K562 (cell line): ENCODE data around the gene SYT14. TPM values are rescaled to one million over a fixed set of nuclear protein-coding genes. Genes with fewer than 3 reads are reported as not detected.

Source experiments
- ATAC-seq: fragments of 200-7000 bp; cut with Tn5 transposase; 3 replicates; pipeline ENCODE4 v1.9.1; 2020; ENCODE audit warnings: moderate library complexity
- BruUV-seq: library from RNA; stranded (reverse); fragments of 400-500 nt; replicated peaks from 2 replicates; lab custom pipeline; 2021; lab: Mats Ljungman, UMichigan
- CTCF ChIA-PET: fragments of 300-600 bp; formaldehyde crosslinking; extraction: SDS; loops from one replicate; lab custom pipeline; 2021; ENCODE audit warnings: low intra/inter-chr PET ratio; lab: Yijun Ruan, JAX
- POLR2A ChIA-PET: fragments of 300-600, 350-650 bp; sonication (Branson Sonifier 250); formaldehyde crosslinking; extraction: SDS; loops from one replicate; lab custom pipeline; 2021; ENCODE audit warnings: antibody characterized with exemption, inconsistent platforms; lab: Yijun Ruan, JAX
- DNase-seq, 4 experiments: peaks; one replicate each; pipeline versions ENCODE4 v3.0.0 to v3.0.0-alpha.2; 2011 to 2018; ENCODE audit warnings: low spot score in 3 of 4, mixed read lengths in 3 of 4; ENCODE audit errors: extremely low read depth in 1 of 4
- FAIRE-seq: peaks from 2 replicates; lab custom pipeline; 2011; peaks lifted over from hg19 to GRCh38; lab: Jason Lieb, UNC
- H2AFZ ChIP-seq: 2 replicates; pipeline ENCODE4 v1.6.0; 2011; ENCODE audit warnings: low read depth, low read length, control low read depth, inconsistent platforms
- H3K27ac ChIP-seq: fragments of 200-600 bp; 3 replicates; pipeline ENCODE4 v1.8.0; 2011; ENCODE audit warnings: low read depth, mild to moderate bottlenecking, control low read depth, inconsistent platforms, low read length, moderate library complexity, mixed read lengths; ENCODE audit errors: extremely low read depth
- H3K27me3 ChIP-seq, 2 experiments: fragments of 300-600 bp in 1 of 2; 2 replicates in 1 of 2; 3 replicates in 1 of 2; pipeline versions ENCODE4 v1.6.0 to v1.8.0; 2011; ENCODE audit warnings: inconsistent platforms in 2 of 2, low read length in 2 of 2, mild to moderate bottlenecking in 1 of 2, mixed read lengths in 1 of 2, moderate library complexity in 1 of 2; ENCODE audit not compliant: control insufficient read depth in 2 of 2, insufficient read depth in 2 of 2
- H3K36me3 ChIP-seq: fragments of 300-600 bp; 3 replicates; pipeline ENCODE4 v1.8.0; 2011; ENCODE audit warnings: mild to moderate bottlenecking, low read length, inconsistent platforms; ENCODE audit not compliant: control insufficient read depth, insufficient read depth
- H3K4me1 ChIP-seq, 2 experiments: fragments of 200-600 bp in 1 of 2; replicated peaks in 1 of 2; 2 replicates in 1 of 2; 3 replicates in 1 of 2; pipeline versions ENCODE4 v1.5.1 to v1.8.0; 2011; ENCODE audit warnings: inconsistent platforms in 2 of 2, low read length in 2 of 2, mild to moderate bottlenecking in 1 of 2, mixed read lengths in 1 of 2, moderate library complexity in 1 of 2; ENCODE audit not compliant: control insufficient read depth in 2 of 2, insufficient read depth in 2 of 2
- H3K4me2 ChIP-seq: 2 replicates; pipeline ENCODE4 v1.6.1; 2011; ENCODE audit warnings: low read length, control low read depth, inconsistent platforms, mixed read lengths; ENCODE audit not compliant: insufficient read depth
- H3K4me3 ChIP-seq: fragments of 200-600 bp; sonication (generic), shearing (Covaris generic); 2 replicates; pipeline ENCODE4 v1.5.1; 2016; ENCODE audit warnings: control low read depth, inconsistent platforms
- H3K79me2 ChIP-seq: fragments of 200-600 bp; 3 replicates; pipeline ENCODE4 v1.8.0; 2011; ENCODE audit warnings: low read length, inconsistent platforms; ENCODE audit not compliant: control insufficient read depth, insufficient read depth
- H3K9ac ChIP-seq, 2 experiments: 2 replicates each; pipeline versions ENCODE4 v1.6.0 to v1.6.1; 2011; ENCODE audit warnings: low read depth in 2 of 2, low read length in 2 of 2, control low read depth in 1 of 2, inconsistent platforms in 1 of 2, mild to moderate bottlenecking in 1 of 2, mixed read lengths in 1 of 2; ENCODE audit not compliant: insufficient read depth in 1 of 2
- H3K9me1 ChIP-seq: one replicate; pipeline ENCODE4 v1.6.0; 2011; ENCODE audit warnings: inconsistent platforms, mild to moderate bottlenecking, low read length, moderate library complexity; ENCODE audit not compliant: control insufficient read depth, insufficient read depth
- H3K9me3 ChIP-seq: replicated peaks from 2 replicates; pipeline ENCODE4 v1.5.1; 2011; ENCODE audit warnings: low read depth, low read length, inconsistent platforms; ENCODE audit not compliant: control insufficient read depth, insufficient read depth
- H4K20me1 ChIP-seq: replicated peaks from 2 replicates; pipeline ENCODE4 v1.6.1; 2011; ENCODE audit warnings: low read length, inconsistent platforms, mixed read lengths; ENCODE audit not compliant: control insufficient read depth, insufficient read depth
- CXXC5 ChIP-seq: fragments of 250-450 bp; sonication (Bioruptor Pico); IDR thresholded peaks from 2 replicates; pipeline ENCODE4 v1.8.0; 2022; ENCODE audit warnings: inconsistent platforms, mild to moderate bottlenecking, moderate library complexity
- HOMEZ ChIP-seq: fragments of 250-450 bp; sonication (Bioruptor Pico); IDR thresholded peaks from 2 replicates; pipeline ENCODE4 v1.4.0; 2020; ENCODE audit warnings: mild to moderate bottlenecking, moderate library complexity
- ID3 ChIP-seq, 2 experiments: fragments of 250-450 bp in 1 of 2; fragments of 450-650 bp in 1 of 2; sonication (Bioruptor Pico) in 1 of 2; IDR thresholded peaks; 2 replicates each; pipeline versions ENCODE4 v1.6.1 to v1.8.0; 2016 to 2021; ENCODE audit warnings: mild to moderate bottlenecking in 2 of 2, moderate library complexity in 2 of 2, missing compliant biosample characterization in 1 of 2, missing genetic modification characterization in 1 of 2
- SMARCE1 ChIP-seq: fragments of 450-650 bp; IDR thresholded peaks from 2 replicates; pipeline ENCODE4 v1.7.1; 2016; ENCODE audit warnings: mild to moderate bottlenecking
- TBL1XR1 ChIP-seq, 2 experiments: IDR thresholded peaks; 2 replicates each; pipeline ENCODE4 v1.6.1; 2012; ENCODE audit warnings: improper control_type of control experiment in 2 of 2, low read length in 2 of 2, mild to moderate bottlenecking in 1 of 2
- TEAD2 ChIP-seq: fragments of 450-650 bp; IDR thresholded peaks from 2 replicates; pipeline ENCODE4 v1.6.1; 2016; ENCODE audit warnings: missing genetic modification characterization, control low read depth, missing compliant biosample characterization
- ZNF512 ChIP-seq: IDR thresholded peaks from 2 replicates; pipeline ENCODE4 v1.6.1; 2016; ENCODE audit warnings: missing genetic modification characterization, missing compliant biosample characterization
- ZZZ3 ChIP-seq: fragments of 450-650 bp; IDR thresholded peaks from 2 replicates; pipeline ENCODE4 v1.6.1; 2016; ENCODE audit warnings: antibody characterized with exemption, mild to moderate bottlenecking, moderate library complexity
- WGBS: fragments of 100-300 bp; shearing (Covaris generic); methylation state at CpG from one replicate; pipeline ENCODE4 v1.1.6; 2016; ENCODE audit warnings: low coverage, mixed read lengths; ENCODE audit not compliant: insufficient coverage; ENCODE audit errors: missing lambda C conversion rate; 5-methylcytosine and 5-hydroxymethylcytosine counted together
- in situ Hi-C: fragments of 300-500 bp; cut with MboI; formaldehyde crosslinking; loops from 4 replicates; pipeline ENCODE4 v1.15.0; 2018; ENCODE audit warnings: inconsistent platforms, mixed read lengths
- intact Hi-C: fragments of 100-400 bp; cut with micrococcal nuclease; formaldehyde crosslinking; loops from 2 replicates; pipeline ENCODE4 v1.14.2; 2022
- polyA plus RNA-seq, 8 experiments: library from polyadenylated mRNA; depleted of rRNA in 4 of 8; stranded (reverse) in 5 of 8; unstranded in 3 of 8; fragments of >200 nt; fragmentation: Nextera tagmentation in 2 of 8; fragmentation: Illumina TruSeq in 1 of 8; extraction: Ambion mirVana in 2 of 8; extraction: Trizol in 1 of 8; gene quantifications; 2 replicates each; pipeline versions ENCODE4 v1.2.1 to v1.2.3, GENCODE V29; 2011 to 2014; ENCODE audit warnings: inconsistent platforms in 1 of 8, missing spikeins in 1 of 8
- total RNA-seq, 7 experiments: library from RNA; depleted of rRNA in 6 of 7; stranded (reverse); fragments of >200 nt in 6 of 7; fragmentation: Illumina TruSeq in 2 of 7; extraction: Trizol in 2 of 7; gene quantifications; 2 replicates each; pipeline versions ENCODE4 v1.2.1 to v1.2.3, GENCODE V29; 2011 to 2021; ENCODE audit warnings: low replicate concordance in 1 of 7

The SYT14 gene
- total and polyA plus RNA-seq, 9 of the 15 experiments (the other 6 are each of a cell fraction or from before 2014, with no cell fraction given), result 0.01 to 0.04 TPM; not detected in 7

- no peaks in the 10 kb centered on the region for H3K36me3 ChIP-seq
- no peak for ATAC-seq
- H3K4me2 ChIP-seq, result no peak overlapping the region
- H3K9me3 ChIP-seq, result no peaks in the 10 kb centered on the region
- H2AFZ ChIP-seq, result no peak overlapping the region
- FAIRE-seq, result no peak
- no peaks in the 10 kb centered on the region for H4K20me1 ChIP-seq
- H3K79me2 ChIP-seq, result no peaks in the 10 kb centered on the region
- H3K27me3 ChIP-seq, result no peaks in the 10 kb centered on the region; a peak in 1 of 5 replicates
- 8% methylated on average over 2 of the region's 2 CpGs for WGBS
- in situ Hi-C loops, result no loop called here
- peaks cover 0 to 5% of the 10 kb centered on the region in 2 experiments; a peak in 1 of 5 replicates for H3K4me1 ChIP-seq
- CTCF ChIA-PET, result no interaction called here
- H3K9ac ChIP-seq, result no peak overlapping the region
- no TSS peak for BruUV-seq
- POLR2A ChIA-PET, result no interaction called here
- intact Hi-C loops, result no loop called here
- H3K4me3 ChIP-seq, result no peak overlapping the region
- DNase-seq, result no peak
- TF ChIP-seq SMARCE1 (no peak), ZNF512 (tag) (peak; percentile 91), ZZZ3 (no peak), CXXC5 (no peak), TBL1XR1 (IDR thresholded peaks at IDR 0.05; ENCODE audit: low read length in 2 of 2) (no peak), TEAD2 (no peak), ID3 (CRISPR knock-in tag; IDR thresholded peaks at IDR 0.05) (no peak), ID3 (tag; IDR thresholded peaks at IDR 0.05) (no peak), HOMEZ (no peak)
- no peaks in the 10 kb centered on the region for H3K9me1 ChIP-seq
- no peak overlapping the region for H3K27ac ChIP-seq
Observed at GRCh38 chr1:210207597-210208450, 269.8 kb downstream of the SYT14 start.
